HepG2 (cell line): ENCODE measurements around the gene RXRG. TPM values are rescaled to one million over a fixed set of nuclear protein-coding genes. Genes with fewer than 3 reads are reported as not detected.

ENCODE experiments used
- ATAC-seq: fragments of 200-7000 bp; cut with Tn5 transposase; 3 replicates; pipeline ENCODE4 v1.9.1; 2020; ENCODE audit warnings: mild to moderate bottlenecking, moderate library complexity
- BruUV-seq: library from RNA; stranded (reverse); fragments of 400-500 nt; replicated peaks from 2 replicates; lab custom pipeline; 2021; lab: Mats Ljungman, UMichigan
- CTCF ChIA-PET: fragments of 300-600 bp; formaldehyde crosslinking; extraction: SDS; loops from one replicate; lab custom pipeline; 2021; ENCODE audit warnings: low total read pairs, inconsistent platforms, low intra/inter-chr PET ratio; lab: Yijun Ruan, JAX
- POLR2A ChIA-PET: fragments of 350-600 bp; sonication (Branson Sonifier 250); formaldehyde crosslinking; loops from one replicate; lab custom pipeline; 2020; ENCODE audit warnings: antibody characterized with exemption, inconsistent platforms; lab: Yijun Ruan, JAX
- DNase-seq: peaks from one replicate; pipeline ENCODE4 v3.0.0-alpha.2; 2015; ENCODE audit warnings: low spot score
- FAIRE-seq: peaks from 3 replicates; lab custom pipeline; 2011; peaks lifted over from hg19 to GRCh38; lab: Jason Lieb, UNC
- H2AFZ ChIP-seq: one replicate; pipeline ENCODE4 v1.6.1; 2011; ENCODE audit warnings: low read length, inconsistent platforms
- H3K27ac ChIP-seq: fragments of 300-600 bp; 3 replicates; pipeline ENCODE4 v1.8.0; 2011; ENCODE audit warnings: mixed run types, mild to moderate bottlenecking, mixed read lengths, low read length, inconsistent platforms; ENCODE audit not compliant: insufficient read depth; ENCODE audit errors: extremely low read length
- H3K27me3 ChIP-seq, 2 experiments: fragments of 200-600 bp in 1 of 2; 2 replicates in 1 of 2; 3 replicates in 1 of 2; pipeline versions ENCODE4 v1.6.0 to v1.8.0; 2011; ENCODE audit warnings: low read length in 2 of 2, mild to moderate bottlenecking in 2 of 2, moderate library complexity in 2 of 2, inconsistent platforms in 1 of 2; ENCODE audit not compliant: insufficient read depth in 2 of 2, control insufficient read depth in 1 of 2
- H3K36me3 ChIP-seq, 2 experiments: fragments of 200-600 bp in 1 of 2; replicated peaks in 1 of 2; 2 replicates in 1 of 2; 3 replicates in 1 of 2; pipeline versions ENCODE4 v1.5.1 to v1.8.0; 2011; ENCODE audit warnings: low read length in 2 of 2, inconsistent platforms in 1 of 2; ENCODE audit not compliant: insufficient read depth in 2 of 2, control insufficient read depth in 1 of 2
- H3K4me1 ChIP-seq: 2 replicates; pipeline ENCODE4 v1.5.1; 2012; ENCODE audit warnings: low read length, inconsistent platforms; ENCODE audit not compliant: insufficient read depth
- H3K4me2 ChIP-seq: 2 replicates; pipeline ENCODE4 v1.6.0; 2011; ENCODE audit warnings: low read depth, low read length, inconsistent platforms
- H3K4me3 ChIP-seq, 3 experiments: fragments of 200-600 bp in 1 of 3; sonication (generic), shearing (Covaris generic) in 1 of 3; replicated peaks in 1 of 3; 2 replicates each; pipeline ENCODE4 v1.5.1; 2011 to 2016; ENCODE audit warnings: low read length in 3 of 3, inconsistent platforms in 2 of 3, low read depth in 2 of 3, mild to moderate bottlenecking in 2 of 3, control low read depth in 1 of 3, mixed read lengths in 1 of 3; ENCODE audit not compliant: insufficient read depth in 1 of 3
- H3K79me2 ChIP-seq: one replicate; pipeline ENCODE4 v1.6.1; 2011; ENCODE audit warnings: low read length, inconsistent platforms; ENCODE audit not compliant: insufficient read depth
- H3K9ac ChIP-seq: 2 replicates; pipeline ENCODE4 v1.6.0; 2011; ENCODE audit warnings: mild to moderate bottlenecking, low read depth, low read length, inconsistent platforms; ENCODE audit not compliant: insufficient read depth
- H3K9me3 ChIP-seq: 2 replicates; pipeline ENCODE4 v1.5.1; 2012; ENCODE audit warnings: mild to moderate bottlenecking, low read length
- H4K20me1 ChIP-seq: 2 replicates; pipeline ENCODE4 v1.6.0; 2011; ENCODE audit warnings: inconsistent platforms, mild to moderate bottlenecking, low read length, moderate library complexity; ENCODE audit not compliant: insufficient read depth
- CENPX ChIP-seq: sonication (generic); formaldehyde crosslinking; IDR thresholded peaks from 2 replicates; pipeline ENCODE4 v1.9.0; 2021; ENCODE audit warnings: mild to moderate bottlenecking, missing genetic modification reagents, moderate library complexity
- KAT8 ChIP-seq: IDR thresholded peaks from 2 replicates; pipeline ENCODE4 v1.6.1; 2016; ENCODE audit warnings: missing genetic modification reagents, missing compliant biosample characterization
- MAF1 ChIP-seq: sonication (generic); formaldehyde crosslinking; IDR thresholded peaks from 2 replicates; pipeline ENCODE4 v1.5.0; 2020; ENCODE audit warnings: missing genetic modification reagents, borderline replicate concordance
- NFYC ChIP-seq: IDR thresholded peaks from 2 replicates; pipeline ENCODE4 v1.6.1; 2016; ENCODE audit warnings: missing genetic modification reagents, missing compliant biosample characterization
- PAF1 ChIP-seq: IDR thresholded peaks from 2 replicates; pipeline ENCODE4 v1.6.1; 2016; ENCODE audit warnings: missing genetic modification reagents, missing compliant biosample characterization
- PBX3 ChIP-seq: sonication (generic); formaldehyde crosslinking; IDR thresholded peaks from 2 replicates; pipeline ENCODE4 v1.8.1; 2023; ENCODE audit warnings: missing genetic modification reagents, inconsistent platforms, borderline replicate concordance
- RCOR2 ChIP-seq: IDR thresholded peaks from 2 replicates; pipeline ENCODE4 v1.6.1; 2016; ENCODE audit warnings: missing biosample characterization, missing genetic modification reagents
- RFX3 ChIP-seq: IDR thresholded peaks from 2 replicates; pipeline ENCODE4 v1.6.1; 2016; ENCODE audit warnings: missing biosample characterization, missing genetic modification reagents
- SALL1 ChIP-seq: sonication (generic); formaldehyde crosslinking; IDR thresholded peaks from 2 replicates; pipeline ENCODE4 v1.8.0; 2022; ENCODE audit warnings: mild to moderate bottlenecking, missing genetic modification reagents
- SKIL ChIP-seq: sonication (generic); formaldehyde crosslinking; IDR thresholded peaks from 2 replicates; pipeline ENCODE4 v1.8.0; 2022; ENCODE audit warnings: missing genetic modification reagents, mild to moderate bottlenecking, moderate library complexity, borderline replicate concordance
- SNAPC5 ChIP-seq: sonication (generic); formaldehyde crosslinking; IDR thresholded peaks from 2 replicates; pipeline ENCODE4 v1.8.1; 2023; ENCODE audit warnings: mild to moderate bottlenecking, missing genetic modification reagents, borderline replicate concordance
- SOX6 ChIP-seq, 2 experiments: fragments of 450-650 bp in 1 of 2; sonication (generic) in 1 of 2; formaldehyde crosslinking in 1 of 2; IDR thresholded peaks; 2 replicates each; pipeline versions ENCODE4 v1.4.0 to v1.6.1; 2017 to 2020; ENCODE audit warnings: antibody characterized with exemption in 1 of 2, mild to moderate bottlenecking in 1 of 2, missing genetic modification reagents in 1 of 2
- SUZ12 ChIP-seq: fragments of 150-350 bp; IDR thresholded peaks from 2 replicates; pipeline ENCODE4 v1.6.1; 2014; ENCODE audit warnings: low read depth, low read length
- TGIF2 ChIP-seq: IDR thresholded peaks from 2 replicates; pipeline ENCODE4 v1.6.1; 2016; ENCODE audit warnings: control low read depth, missing compliant biosample characterization
- TRIM22 ChIP-seq: fragments of 450-650 bp; IDR thresholded peaks from 2 replicates; pipeline ENCODE4 v1.6.1; 2017
- ZBTB21 ChIP-seq: sonication (generic); formaldehyde crosslinking; IDR thresholded peaks from 2 replicates; pipeline ENCODE4 v1.4.0; 2020; ENCODE audit warnings: missing genetic modification reagents
- ZNF207 ChIP-seq: fragments of 450-650 bp; IDR thresholded peaks from 2 replicates; pipeline ENCODE4 v1.6.1; 2016; ENCODE audit warnings: antibody characterized with exemption, borderline replicate concordance
- ZNF253 ChIP-seq: sonication (generic); formaldehyde crosslinking; IDR thresholded peaks from 2 replicates; pipeline ENCODE4 v1.8.0; 2022; ENCODE audit warnings: mild to moderate bottlenecking, missing genetic modification reagents, borderline replicate concordance
- ZNF547 ChIP-seq: sonication (generic); formaldehyde crosslinking; IDR thresholded peaks from 2 replicates; pipeline ENCODE4 v1.5.1; 2020; ENCODE audit warnings: mild to moderate bottlenecking, missing genetic modification reagents
- ZNF556 ChIP-seq: sonication (generic); formaldehyde crosslinking; IDR thresholded peaks from 2 replicates; pipeline ENCODE4 v1.4.0; 2020; ENCODE audit warnings: mild to moderate bottlenecking, missing genetic modification reagents, borderline replicate concordance
- ZNF564 ChIP-seq: sonication (generic); formaldehyde crosslinking; IDR thresholded peaks from 2 replicates; pipeline ENCODE4 v1.8.1; 2023; ENCODE audit warnings: mild to moderate bottlenecking, missing genetic modification reagents
- ZNF670 ChIP-seq: sonication (generic); formaldehyde crosslinking; IDR thresholded peaks from 2 replicates; pipeline ENCODE4 v1.8.0; 2022; ENCODE audit warnings: mild to moderate bottlenecking, missing genetic modification reagents, borderline replicate concordance
- ZNF75D ChIP-seq: sonication (generic); formaldehyde crosslinking; IDR thresholded peaks from 2 replicates; pipeline ENCODE4 v1.8.1; 2023; ENCODE audit warnings: missing genetic modification reagents, mild to moderate bottlenecking, borderline replicate concordance
- WGBS: methylation state at CpG from one replicate; pipeline ENCODE4 v1.1.6; 2017; ENCODE audit warnings: low lambda C conversion rate; 5-methylcytosine and 5-hydroxymethylcytosine counted together
- in situ Hi-C: cut with HindIII; loops from 2 replicates; pipeline ENCODE4 v1.10.0; 2017; ENCODE audit warnings: low pct_unique_long_range_greater_than_20kb; ENCODE audit not compliant: extremely low pct_ligation_motif_present
- intact Hi-C: fragments of 100-400 bp; cut with micrococcal nuclease; formaldehyde crosslinking; loops from one replicate; pipeline ENCODE4 v1.10.0; 2022; ENCODE audit not compliant: unreplicated experiment
- polyA plus RNA-seq, 8 experiments: library from polyadenylated mRNA; depleted of rRNA in 3 of 8; stranded (reverse) in 7 of 8; unstranded in 1 of 8; fragments of >200 nt; fragmentation: Illumina TruSeq in 4 of 8; extraction: Trizol in 4 of 8; gene quantifications; 2 replicates each; pipeline versions ENCODE4 v1.2.1 to v1.2.3, GENCODE V29; 2011 to 2016; ENCODE audit warnings: low read depth in 4 of 8, missing spikeins in 1 of 8, mixed read lengths in 1 of 8; ENCODE audit not compliant: insufficient read depth in 1 of 8
- total RNA-seq, 5 experiments: library from RNA; depleted of rRNA; stranded (reverse); fragments of >200 nt; fragmentation: Illumina TruSeq; extraction: Trizol; gene quantifications; 2 replicates each; pipeline ENCODE4 v1.2.3, GENCODE V29; 2016; ENCODE audit warnings: low read depth in 1 of 5

Gene RXRG
- total and polyA plus RNA-seq, 2 of the 13 experiments (the other 11 are each of a cell fraction or from before 2014, with no cell fraction given) = not detected

GRCh38 chr1:165485716-165486115, 40.8 kb upstream of the RXRG start:
- H3K79me2 ChIP-seq = no peaks in the 10 kb centered on the region
- H4K20me1 ChIP-seq = no peaks in the 10 kb centered on the region
- ChIA-PET POLR2A (no interaction called here), CTCF (no interaction called here)
- no peaks in the 10 kb centered on the region for H3K27me3 ChIP-seq
- H3K36me3 ChIP-seq = no peaks in the 10 kb centered on the region
- no TSS peak for BruUV-seq
- 25% methylated on average over 5 of the region's 5 CpGs for WGBS
- intact Hi-C loops (no loop called here), in situ Hi-C loops (no loop called here)
- H3K9me3 ChIP-seq = no peaks in the 10 kb centered on the region
- H3K4me3 ChIP-seq = no peak overlapping the region
- peak; percentile 81 for ATAC-seq
- H2AFZ ChIP-seq = no peak overlapping the region
- peak; percentile 37 for DNase-seq
- FAIRE-seq = no peak
- no peak overlapping the region for H3K27ac ChIP-seq
- no peak overlapping the region for H3K4me2 ChIP-seq
- 0 out of 2 replicates have a peak, but pooled peaks cover 10% of the 10 kb centered on the region for H3K4me1 ChIP-seq
- H3K9ac ChIP-seq = no peak overlapping the region
- TF ChIP-seq ZNF556 (CRISPR knock-in tag) = no peak
- TF ChIP-seq ZNF75D (CRISPR knock-in tag) = no peak
- TF ChIP-seq CENPX (CRISPR knock-in tag) = no peak
- TF ChIP-seq ZNF253 (CRISPR knock-in tag) = no peak
- TF ChIP-seq RCOR2 (CRISPR knock-in tag) = no peak
- TF ChIP-seq KAT8 = no peak
- no peak for TF ChIP-seq SOX6 (IDR thresholded peaks at IDR 0.05)
- peak; percentile 47; the same call in 1 of the 2 replicates for TF ChIP-seq SOX6 (CRISPR knock-in tag; IDR thresholded peaks at IDR 0.05)
- no peak for TF ChIP-seq SUZ12
- TF ChIP-seq ZNF547 = no peak
- TF ChIP-seq SALL1 = peak; percentile 36; the same call in 1 of the 2 replicates
- no peak for TF ChIP-seq ZNF670 (CRISPR knock-in tag)
- TF ChIP-seq TRIM22 = no peak
- no peak for TF ChIP-seq NFYC (CRISPR knock-in tag)
- peak; percentile 76; the same call in 1 of the 2 replicates for TF ChIP-seq SKIL
- no peak for TF ChIP-seq PBX3 (CRISPR knock-in tag)
- TF ChIP-seq TGIF2 = no peak
- no peak for TF ChIP-seq RFX3 (CRISPR knock-in tag)
- TF ChIP-seq SNAPC5 (CRISPR knock-in tag) = no peak
- TF ChIP-seq ZNF207 = no peak
- TF ChIP-seq ZBTB21 = peak; percentile 47; the same call in 1 of the 2 replicates
- TF ChIP-seq PAF1 (CRISPR knock-in tag) = no peak
- no peak for TF ChIP-seq ZNF564 (CRISPR knock-in tag)
- no peak for TF ChIP-seq MAF1 (CRISPR knock-in tag)
